ENCODE results near the gene KIAA0232.
"Not testable (repeated sequence)": the region's sequence is repeated elsewhere in the genome, so short reads cannot be mapped to it uniquely, and the experiment has no call there.

KIAA0232 gene

GRCh38 chr4:6905516-6906445 is 123.3 kb downstream of the KIAA0232 start:
- no peak for DNase-seq

- DNase-seq = not testable (repeated sequence)
Observed at GRCh38 chr4:6906486-6906885, 124.0 kb downstream of the KIAA0232 start.

- peak; percentile 20 for DNase-seq
Observed at GRCh38 chr4:6907658-6908191, 125.2 kb downstream of the KIAA0232 start.

GRCh38 chr4:6908432-6909112 is 126.0 kb downstream of the KIAA0232 start:
- no peak for DNase-seq

GRCh38 chr4:6909113-6909969 is 126.8 kb downstream of the KIAA0232 start, which contains the start of gene TBC1D14:
Gene TBC1D14, plus strand, starts transcription at chr4:6909826. Its CDS starts 13,564 bp downstream, at chr4:6923390.
- peak; percentile 87 for DNase-seq

GRCh38 chr4:6909970-6910339 is 127.4 kb downstream of the KIAA0232 start:
- no peak for DNase-seq

GRCh38 chr4:6910340-6910959 is 127.9 kb downstream of the KIAA0232 start:
- no peak for DNase-seq

GRCh38 chr4:6910960-6911874 is 128.7 kb downstream of the KIAA0232 start:
- no peak for DNase-seq

- not testable (repeated sequence) for DNase-seq
Observed at GRCh38 chr4:6911917-6912316, 129.4 kb downstream of the KIAA0232 start.

GRCh38 chr4:6912441-6912840 is 129.9 kb downstream of the KIAA0232 start:
- DNase-seq = no peak

- no peak for DNase-seq
Observed at GRCh38 chr4:6913350-6913905, 130.9 kb downstream of the KIAA0232 start.

GRCh38 chr4:6914448-6914847 is 131.9 kb downstream of the KIAA0232 start:
- DNase-seq = peak; percentile 25

- DNase-seq = no peak
Observed at GRCh38 chr4:6915041-6916005, 132.8 kb downstream of the KIAA0232 start.

GRCh38 chr4:6916069-6916586 is 133.6 kb downstream of the KIAA0232 start:
- no peak for DNase-seq

GRCh38 chr4:6916587-6917460 is 134.3 kb downstream of the KIAA0232 start:
- no peak for DNase-seq

- DNase-seq = no peak
Observed at GRCh38 chr4:6917461-6918271, 135.1 kb downstream of the KIAA0232 start.

GRCh38 chr4:6918338-6918737 is 135.8 kb downstream of the KIAA0232 start:
- DNase-seq = no peak
